Astrocyte (in vitro differentiated cells and primary cell): ENCODE measurements around the gene TESK2. TPM values are rescaled to one million over a fixed set of nuclear protein-coding genes. Genes with fewer than 3 reads are reported as not detected.

Experiments
- DNase-seq: peaks from one replicate; pipeline ENCODE4 v3.0.0-alpha.2; 2010; ENCODE audit warnings: low read depth
- FAIRE-seq: peaks from 2 replicates; lab custom pipeline; 2011; peaks lifted over from hg19 to GRCh38; lab: Jason Lieb, UNC
- H2AFZ ChIP-seq: 2 replicates; pipeline ENCODE4 v1.6.0; 2012; ENCODE audit warnings: low read depth, low read length, inconsistent platforms
- H3K27ac ChIP-seq: 2 replicates; pipeline ENCODE4 v1.5.1; 2011; ENCODE audit warnings: low read depth, low read length, inconsistent platforms
- H3K27me3 ChIP-seq: 2 replicates; pipeline ENCODE4 v1.6.0; 2011; ENCODE audit warnings: low read length, inconsistent platforms; ENCODE audit not compliant: insufficient read depth
- H3K36me3 ChIP-seq: 2 replicates; pipeline ENCODE4 v1.5.1; 2011; ENCODE audit warnings: low read length, inconsistent platforms; ENCODE audit not compliant: insufficient read depth
- H3K4me1 ChIP-seq: 2 replicates; pipeline ENCODE4 v1.5.1; 2011; ENCODE audit warnings: low read length, inconsistent platforms; ENCODE audit not compliant: insufficient read depth
- H3K4me2 ChIP-seq: 2 replicates; pipeline ENCODE4 v1.6.0; 2012; ENCODE audit warnings: low read length, inconsistent platforms
- H3K4me3 ChIP-seq: 2 replicates; pipeline ENCODE4 v1.5.1; 2011; ENCODE audit warnings: low read depth, mild to moderate bottlenecking, low read length, inconsistent platforms; ENCODE audit not compliant: insufficient read depth
- H3K79me2 ChIP-seq: 2 replicates; pipeline ENCODE4 v1.6.0; 2012; ENCODE audit warnings: mild to moderate bottlenecking, low read length, inconsistent platforms; ENCODE audit not compliant: insufficient read depth
- H3K9ac ChIP-seq: 2 replicates; pipeline ENCODE4 v1.6.0; 2012; ENCODE audit warnings: mild to moderate bottlenecking, low read length, inconsistent platforms
- H3K9me3 ChIP-seq: 2 replicates; pipeline ENCODE4 v1.5.1; 2012; ENCODE audit warnings: low read depth, mild to moderate bottlenecking, low read length, inconsistent platforms; ENCODE audit not compliant: insufficient read depth
- H4K20me1 ChIP-seq: 2 replicates; pipeline ENCODE4 v1.6.0; 2012; ENCODE audit warnings: low read length, inconsistent platforms; ENCODE audit not compliant: insufficient read depth
- H3K27ac Mint-ChIP-seq: one replicate; pipeline ENCODE4 v1.8.0; 2021; ENCODE audit warnings: mild to moderate bottlenecking, mixed read lengths; ENCODE audit not compliant: unreplicated experiment
- H3K27me3 Mint-ChIP-seq: one replicate; pipeline ENCODE4 v1.8.0; 2021; ENCODE audit warnings: low read depth, mixed read lengths; ENCODE audit not compliant: unreplicated experiment
- H3K36me3 Mint-ChIP-seq: one replicate; pipeline ENCODE4 v1.8.0; 2021; ENCODE audit warnings: low read depth, mixed read lengths; ENCODE audit not compliant: unreplicated experiment
- H3K4me1 Mint-ChIP-seq: one replicate; pipeline ENCODE4 v1.8.0; 2021; ENCODE audit warnings: low read depth, mixed read lengths; ENCODE audit not compliant: unreplicated experiment
- H3K4me3 Mint-ChIP-seq: one replicate; pipeline ENCODE4 v1.8.0; 2021; ENCODE audit warnings: mild to moderate bottlenecking, moderate library complexity, mixed read lengths; ENCODE audit not compliant: unreplicated experiment
- H3K9me3 Mint-ChIP-seq: one replicate; pipeline ENCODE4 v1.8.0; 2021; ENCODE audit warnings: mild to moderate bottlenecking, mixed read lengths; ENCODE audit not compliant: unreplicated experiment
- CTCF ChIP-seq: IDR thresholded peaks from 2 replicates; pipeline ENCODE4 v1.5.1; 2011; ENCODE audit warnings: low read depth, mild to moderate bottlenecking, inconsistent platforms, low read length, moderate library complexity; ENCODE audit not compliant: insufficient read depth
- EZH2 ChIP-seq: IDR thresholded peaks from 2 replicates; pipeline ENCODE4 v1.6.1; 2012; ENCODE audit warnings: mild to moderate bottlenecking, low read length, inconsistent platforms; ENCODE audit not compliant: insufficient read depth
- total RNA-seq: library from RNA; stranded (reverse); gene quantifications from 2 replicates; pipeline ENCODE4 v1.2.1, GENCODE V29; 2021

The TESK2 gene
- total RNA-seq, 1 donor from 2014 or later = 1.7 TPM

DNA sequence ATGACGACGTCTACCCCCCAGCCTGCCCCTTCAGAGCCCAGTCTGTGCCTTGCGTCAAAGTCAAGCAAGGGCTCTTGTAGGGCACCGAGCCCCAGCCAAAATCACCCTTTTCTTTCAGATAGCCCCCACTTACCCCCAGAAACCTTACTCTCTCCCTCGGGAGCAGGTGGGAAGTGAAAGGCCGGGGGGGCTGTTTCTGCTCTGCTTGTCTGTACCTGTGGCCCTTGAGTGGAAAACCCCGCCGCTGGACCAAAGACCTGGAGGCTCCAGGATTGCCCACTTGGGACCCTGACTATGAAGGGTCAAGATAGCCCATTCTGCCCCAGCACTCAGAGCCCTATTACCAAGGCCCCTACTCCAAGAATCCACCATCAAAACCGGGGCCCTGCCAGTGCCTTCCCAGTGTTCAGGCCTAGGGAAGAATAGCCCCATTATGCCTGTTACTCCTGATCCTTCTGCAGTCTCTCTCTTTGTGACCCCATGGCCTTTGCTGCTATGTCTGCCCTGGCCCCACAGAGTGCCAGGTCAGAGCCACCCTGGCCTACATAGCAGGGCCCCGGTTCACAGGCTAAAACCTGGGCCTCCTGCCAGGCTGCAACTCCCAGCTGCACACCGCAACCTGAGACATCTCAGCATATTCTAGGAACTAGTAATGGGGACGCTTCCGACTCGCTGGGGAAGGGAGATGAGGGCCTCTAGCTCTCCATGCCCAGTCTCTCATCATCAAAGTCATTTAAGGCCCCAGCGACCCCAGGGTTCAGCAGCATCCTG lies 186.5 kb downstream of the TESK2 start:
- H3K9me3 Mint-ChIP-seq = no peaks in the 10 kb centered on the region

DNA sequence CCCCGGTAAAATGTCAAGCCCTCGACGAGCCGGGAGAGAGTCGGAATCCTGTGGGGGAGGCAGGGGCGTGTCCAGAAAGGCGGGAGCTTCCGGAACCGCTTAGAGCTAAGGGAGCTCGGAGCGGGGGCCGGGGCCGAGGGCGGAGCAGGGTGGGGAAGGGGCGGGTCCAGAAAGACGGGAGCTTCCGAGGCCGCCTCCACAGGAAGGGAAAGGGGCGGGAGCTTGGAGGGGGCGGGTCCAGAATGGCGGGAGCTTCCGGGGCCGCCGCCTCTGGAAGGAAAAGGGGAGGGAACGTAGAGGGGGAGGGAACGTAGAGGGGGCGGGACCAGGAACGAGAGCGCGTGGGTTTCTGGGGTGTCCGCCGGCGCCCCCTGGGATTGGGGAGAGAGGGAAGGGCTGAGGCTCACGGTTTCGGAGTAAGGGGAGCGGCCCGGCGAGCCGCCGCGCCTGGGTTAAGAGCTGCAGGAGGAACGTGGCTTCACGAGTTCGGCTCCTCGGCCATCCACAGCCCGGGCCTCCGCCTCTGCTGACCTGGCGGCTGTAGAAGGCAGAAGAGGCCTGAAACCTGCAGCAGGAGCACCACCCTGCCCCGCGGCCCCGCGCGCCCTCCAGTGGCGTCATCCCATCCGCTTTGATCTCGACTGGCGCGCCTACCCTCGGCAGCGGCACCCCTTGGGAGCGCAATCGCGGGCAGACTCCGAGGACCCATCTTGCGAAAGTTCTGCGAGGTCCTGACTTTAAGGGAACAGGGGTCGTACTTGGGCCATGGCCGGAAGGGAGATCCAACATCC lies 187.2 kb downstream of the TESK2 start:
- H3K4me1 ChIP-seq = peaks cover 10% of the 10 kb centered on the region
- H3K4me2 ChIP-seq = peak overlapping the region; percentile 92
- H3K9ac ChIP-seq = peak overlapping the region; percentile 85
- H3K4me1 Mint-ChIP-seq = peaks cover 4% of the 10 kb centered on the region
- peak overlapping the region; percentile 75 for H3K27ac ChIP-seq
- peak overlapping the region; percentile 98 for H2AFZ ChIP-seq
- TF ChIP-seq EZH2 = no peak
- TF ChIP-seq CTCF = peak; percentile 39
- no peaks in the 10 kb centered on the region for H3K9me3 Mint-ChIP-seq
- no peaks in the 10 kb centered on the region for H3K27me3 Mint-ChIP-seq
- no peaks in the 10 kb centered on the region for H4K20me1 ChIP-seq
- no peaks in the 10 kb centered on the region for H3K36me3 Mint-ChIP-seq
- FAIRE-seq = no peak
- peak overlapping the region; percentile 78 for H3K4me3 ChIP-seq
- DNase-seq = peak; percentile 91
- H3K9me3 ChIP-seq = no peaks in the 10 kb centered on the region
- no peaks in the 10 kb centered on the region for H3K36me3 ChIP-seq
- H3K79me2 ChIP-seq = no peaks in the 10 kb centered on the region
- H3K27me3 ChIP-seq = no peaks in the 10 kb centered on the region
- peak overlapping the region; percentile 85 for H3K4me3 Mint-ChIP-seq
- H3K27ac Mint-ChIP-seq = peak overlapping the region; percentile 85

More for the DNA sequence above, 186.5 kb downstream of the TESK2 start:
- H3K36me3 ChIP-seq = no peaks in the 10 kb centered on the region
- peak overlapping the region; percentile 85 for H3K9ac ChIP-seq
- no peaks in the 10 kb centered on the region for H3K9me3 ChIP-seq
- H3K4me1 Mint-ChIP-seq = peaks cover 4% of the 10 kb centered on the region
- H3K79me2 ChIP-seq = no peaks in the 10 kb centered on the region
- peak overlapping the region; percentile 85 for H3K27ac Mint-ChIP-seq
- H3K4me1 ChIP-seq = peaks cover 10% of the 10 kb centered on the region
- H3K27ac ChIP-seq = peak overlapping the region; percentile 75
- peak overlapping the region; percentile 98 for H2AFZ ChIP-seq
- no peak for DNase-seq
- FAIRE-seq = no peak
- H3K27me3 Mint-ChIP-seq = no peaks in the 10 kb centered on the region
- TF ChIP-seq CTCF = no peak
- TF ChIP-seq EZH2 = no peak
- H4K20me1 ChIP-seq = no peaks in the 10 kb centered on the region
- H3K27me3 ChIP-seq = no peaks in the 10 kb centered on the region
- peak overlapping the region; percentile 92 for H3K4me2 ChIP-seq
- peak overlapping the region; percentile 85 for H3K4me3 Mint-ChIP-seq
- no peaks in the 10 kb centered on the region for H3K36me3 Mint-ChIP-seq
- H3K4me3 ChIP-seq = peak overlapping the region; percentile 78
